Mesendoderm (in vitro differentiated cells): Measurements from ENCODE around the gene RUNDC1.
"Not testable (repeated sequence)": the region's sequence is repeated elsewhere in the genome, so short reads cannot be mapped to it uniquely, and the experiment has no call there.

Experiments used
- DNase-seq: peaks from one replicate; pipeline ENCODE4 v3.0.0; 2013
- H2AK5ac ChIP-seq: 2 replicates; pipeline ENCODE4 v1.6.1; 2013; ENCODE audit warnings: low read length, inconsistent platforms
- H2BK120ac ChIP-seq: 2 replicates; pipeline ENCODE4 v1.6.1; 2013; ENCODE audit warnings: low read depth, mild to moderate bottlenecking, low read length, moderate library complexity, mixed read lengths
- H2BK15ac ChIP-seq: replicated peaks from 2 replicates; pipeline ENCODE4 v1.6.1; 2013; ENCODE audit warnings: low read depth, mild to moderate bottlenecking, moderate library complexity
- H2BK5ac ChIP-seq: 2 replicates; pipeline ENCODE4 v1.6.1; 2013; ENCODE audit warnings: low read length, inconsistent platforms
- H3K18ac ChIP-seq: 2 replicates; pipeline ENCODE4 v1.6.1; 2013; ENCODE audit warnings: mild to moderate bottlenecking, low read length, mixed read lengths
- H3K23ac ChIP-seq: one replicate; pipeline ENCODE4 v1.6.1; 2013; ENCODE audit warnings: low read length
- H3K27ac ChIP-seq: 2 replicates; pipeline ENCODE4 v1.5.1; 2013; ENCODE audit warnings: low read depth, mild to moderate bottlenecking, inconsistent platforms, low read length, moderate library complexity
- H3K27me3 ChIP-seq: 2 replicates; pipeline ENCODE4 v1.6.1; 2013; ENCODE audit warnings: low read length, control low read depth, mild to moderate bottlenecking, inconsistent platforms; ENCODE audit not compliant: insufficient read depth, poor library complexity
- H3K36me3 ChIP-seq: 2 replicates; pipeline ENCODE4 v1.6.1; 2013; ENCODE audit warnings: low read length, inconsistent platforms; ENCODE audit not compliant: control insufficient read depth, insufficient read depth
- H3K4ac ChIP-seq: one replicate; pipeline ENCODE4 v1.6.1; 2013; ENCODE audit warnings: low read depth, mild to moderate bottlenecking, low read length, moderate library complexity
- H3K4me1 ChIP-seq: 2 replicates; pipeline ENCODE4 v1.6.1; 2013; ENCODE audit warnings: low read depth, low read length, inconsistent platforms; ENCODE audit not compliant: control insufficient read depth
- H3K4me2 ChIP-seq: 2 replicates; pipeline ENCODE4 v1.6.1; 2013; ENCODE audit warnings: low read length
- H3K4me3 ChIP-seq: 2 replicates; pipeline ENCODE4 v1.5.1; 2013; ENCODE audit warnings: mild to moderate bottlenecking, low read length
- H3K56ac ChIP-seq: one replicate; pipeline ENCODE4 v1.6.1; 2013; ENCODE audit warnings: low read length
- H3K79me1 ChIP-seq: 2 replicates; pipeline ENCODE4 v1.6.1; 2013; ENCODE audit warnings: low read length, inconsistent platforms
- H3K79me2 ChIP-seq: 2 replicates; pipeline ENCODE4 v1.6.1; 2013; ENCODE audit warnings: mild to moderate bottlenecking, low read length; ENCODE audit not compliant: control insufficient read depth, insufficient read depth
- H3K9ac ChIP-seq: 2 replicates; pipeline ENCODE4 v1.6.1; 2013; ENCODE audit warnings: low read length, inconsistent platforms
- H4K5ac ChIP-seq: one replicate; pipeline ENCODE4 v1.6.1; 2013; ENCODE audit warnings: low read length
- H4K8ac ChIP-seq: one replicate; pipeline ENCODE4 v1.6.1; 2013; ENCODE audit warnings: low read depth, mild to moderate bottlenecking, control low read depth, low read length, moderate library complexity
- WGBS: extraction: QIAGEN DNeasy Blood & Tissue Kit; methylation state at CpG from one replicate; pipeline ENCODE4 v1.1.7; 2013; ENCODE audit warnings: low lambda C conversion rate, missing lambda C conversion rate; ENCODE audit not compliant: insufficient coverage; ENCODE audit errors: extremely low coverage; 5-methylcytosine and 5-hydroxymethylcytosine counted together

RUNDC1 gene

DNA sequence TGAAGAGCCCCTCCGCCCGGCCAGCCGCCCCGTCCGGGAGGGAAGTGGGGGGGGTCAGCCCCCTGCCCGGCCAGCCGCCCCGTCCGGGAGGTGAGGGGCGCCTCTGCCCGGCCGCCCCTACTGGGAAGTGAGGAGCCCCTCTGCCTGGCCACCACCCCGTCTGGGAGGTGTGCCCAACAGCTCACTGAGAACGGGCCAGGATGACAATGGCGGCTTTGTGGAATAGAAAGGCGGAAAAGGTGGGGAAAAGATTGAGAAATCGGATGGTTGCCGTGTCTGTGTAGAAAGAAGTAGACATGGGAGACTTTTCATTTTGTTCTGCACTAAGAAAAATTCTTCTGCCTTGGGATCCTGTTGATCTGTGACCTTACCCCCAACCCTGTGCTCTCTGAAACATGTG lies 7.0 kb upstream of the RUNDC1 start:
- H3K36me3 ChIP-seq, H3K79me2 ChIP-seq, H4K8ac ChIP-seq, H3K23ac ChIP-seq, H3K4me1 ChIP-seq, H3K4ac ChIP-seq, H2BK5ac ChIP-seq, H2BK15ac ChIP-seq, H3K27ac ChIP-seq, DNase-seq, H3K4me2 ChIP-seq, H3K4me3 ChIP-seq, H2AK5ac ChIP-seq, H2BK120ac ChIP-seq, H4K5ac ChIP-seq, H3K27me3 ChIP-seq, H3K9ac ChIP-seq, H3K79me1 ChIP-seq, H3K18ac ChIP-seq, H3K56ac ChIP-seq: not testable (repeated sequence)
- no CpG with 5 or more reads among the region's 18 CpGs for WGBS

DNA sequence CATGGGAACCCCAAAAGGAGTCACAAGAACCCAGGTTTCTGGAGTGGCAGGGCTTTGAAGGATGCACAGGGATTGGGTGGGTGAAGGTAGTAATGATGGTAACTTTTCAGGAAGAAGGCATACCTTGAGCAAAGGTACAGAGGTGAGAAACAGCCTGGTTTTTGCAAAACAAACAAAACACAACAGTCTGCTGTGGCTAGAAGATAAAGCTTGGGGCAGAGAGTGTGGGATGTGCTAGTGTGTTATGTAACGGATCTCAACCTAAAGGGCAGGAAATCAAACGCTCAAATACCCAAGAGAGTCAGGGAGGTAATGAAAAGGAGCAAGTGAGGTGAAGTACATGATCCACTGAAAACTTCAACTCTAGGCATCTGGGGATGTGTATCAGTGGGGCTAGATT lies 5.1 kb upstream of the RUNDC1 start:
- Histone ChIP-seq H4K5ac (no peak overlapping the region), H2BK15ac (no peak overlapping the region), H3K27ac (no peak overlapping the region), H3K4me1 (peaks cover 1% of the 10 kb centered on the region), H3K4ac (no peak overlapping the region), H3K4me3 (no peak overlapping the region), H3K4me2 (no peak overlapping the region), H3K36me3 (no peaks in the 10 kb centered on the region), H3K9ac (no peak overlapping the region), H3K79me1 (no peaks in the 10 kb centered on the region), H3K56ac (no peak overlapping the region), H4K8ac (no peak overlapping the region), H2BK120ac (no peak overlapping the region), H3K23ac (no peak overlapping the region), H3K27me3 (no peaks in the 10 kb centered on the region), H2AK5ac (no peak overlapping the region), H2BK5ac (no peak overlapping the region), H3K79me2 (no peaks in the 10 kb centered on the region), H3K18ac (no peak overlapping the region)
- WGBS, result no CpG with 5 or more reads among the region's 2 CpGs
- DNase-seq, result no peak

DNA sequence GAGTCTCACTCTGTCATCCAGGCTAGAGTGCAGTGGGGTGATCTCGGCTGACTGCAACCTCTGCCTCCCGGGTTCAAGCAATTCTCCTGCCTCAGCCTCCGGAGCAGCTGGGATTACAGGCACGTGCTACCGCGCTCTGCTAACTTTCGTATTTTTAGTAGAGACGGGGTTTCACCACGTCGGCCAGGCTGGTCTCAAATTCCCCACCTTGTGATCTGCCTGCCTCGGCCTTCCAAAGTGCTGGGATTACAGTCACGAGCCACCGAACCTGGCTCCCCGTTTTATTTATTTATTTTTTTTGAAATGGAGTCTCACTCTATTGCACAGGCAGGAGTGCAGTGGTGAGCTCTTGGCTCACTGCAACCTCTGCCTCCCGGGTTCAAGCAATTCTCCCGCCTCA lies 4.7 kb upstream of the RUNDC1 start:
- not testable (repeated sequence) for H3K4me3 ChIP-seq, H4K5ac ChIP-seq, H3K4me1 ChIP-seq, H3K36me3 ChIP-seq, H3K9ac ChIP-seq, H3K56ac ChIP-seq, H3K4ac ChIP-seq, H3K4me2 ChIP-seq, H3K23ac ChIP-seq, H2BK5ac ChIP-seq, H3K27ac ChIP-seq, H4K8ac ChIP-seq, H2AK5ac ChIP-seq, H3K79me1 ChIP-seq, DNase-seq, H3K79me2 ChIP-seq, H2BK15ac ChIP-seq, H2BK120ac ChIP-seq, H3K18ac ChIP-seq, H3K27me3 ChIP-seq
- no CpG with 5 or more reads among the region's 16 CpGs for WGBS

GRCh38 chr17:42979511-42980273 lies 673 bp upstream of the RUNDC1 start, which contains the start of gene PTGES3L:
Gene PTGES3L (minus strand): TSS chr17:42980080. CDS start chr17:42980053, 27 bp downstream.
- H3K79me1 ChIP-seq, result peaks cover 5% of the 10 kb centered on the region
- peaks cover 1% of the 10 kb centered on the region for H3K4me1 ChIP-seq
- H3K23ac ChIP-seq, result peak within 1 kb of the TSS; percentile 24
- no CpG with 5 or more reads among the region's 21 CpGs for WGBS
- H2BK5ac ChIP-seq, result peak within 1 kb of the TSS; percentile 61
- peaks cover 5% of the 10 kb centered on the region for H3K79me2 ChIP-seq
- H2BK120ac ChIP-seq, result no peak within 1 kb of the TSS
- peak within 1 kb of the TSS; percentile 100 for H3K4me2 ChIP-seq
- peak within 1 kb of the TSS; percentile 81 for H3K4me3 ChIP-seq
- no peak within 1 kb of the TSS for H4K8ac ChIP-seq
- no peaks in the 10 kb centered on the region for H3K36me3 ChIP-seq
- H3K9ac ChIP-seq, result peak within 1 kb of the TSS; percentile 90
- H3K4ac ChIP-seq, result no peak within 1 kb of the TSS
- no peak within 1 kb of the TSS for H4K5ac ChIP-seq
- H3K18ac ChIP-seq, result peak within 1 kb of the TSS; percentile 34
- peak within 1 kb of the TSS; percentile 82 for H3K27ac ChIP-seq
- peak within 1 kb of the TSS; percentile 98 for H3K56ac ChIP-seq
- H2AK5ac ChIP-seq, result no peak within 1 kb of the TSS
- H2BK15ac ChIP-seq, result no peak within 1 kb of the TSS
- no peaks in the 10 kb centered on the region for H3K27me3 ChIP-seq
- peak; percentile 93 for DNase-seq

GRCh38 chr17:42980766-42981397 lies 517 bp downstream of the RUNDC1 start:
- H2BK15ac ChIP-seq, result no peak overlapping the region
- no peak overlapping the region for H4K8ac ChIP-seq
- H3K79me2 ChIP-seq, result peaks cover 5% of the 10 kb centered on the region
- peaks cover 1% of the 10 kb centered on the region for H3K4me1 ChIP-seq
- peak; percentile 82 for DNase-seq
- H3K27me3 ChIP-seq, result no peaks in the 10 kb centered on the region
- WGBS, result no CpG with 5 or more reads among the region's 67 CpGs
- H3K27ac ChIP-seq, result peak overlapping the region; percentile 80
- H3K79me1 ChIP-seq, result peaks cover 5% of the 10 kb centered on the region
- no peak overlapping the region for H2BK5ac ChIP-seq
- H3K4me3 ChIP-seq, result peak overlapping the region; percentile 9
- peak overlapping the region; percentile 34 for H3K18ac ChIP-seq
- H3K56ac ChIP-seq, result peak overlapping the region; percentile 91
- no peaks in the 10 kb centered on the region for H3K36me3 ChIP-seq
- H3K4me2 ChIP-seq, result peak overlapping the region; percentile 14
- H3K9ac ChIP-seq, result peak overlapping the region; percentile 45
- H4K5ac ChIP-seq, result no peak overlapping the region
- no peak overlapping the region for H2BK120ac ChIP-seq
- H3K4ac ChIP-seq, result no peak overlapping the region
- H2AK5ac ChIP-seq, result no peak overlapping the region
- H3K23ac ChIP-seq, result peak overlapping the region; percentile 24
